ENCODE data around the gene HMCES.

Gene HMCES

GRCh38 chr3:129278439-129278965 lies at the start of gene HMCES:
Gene HMCES, plus strand, starts transcription at chr3:129278870. Its CDS starts 863 bp downstream, at chr3:129279733.
- DNase-seq (ENCODE audit: low spot score): peak; percentile 94

- no peak for DNase-seq (ENCODE audit: low spot score)
Observed at GRCh38 chr3:129228891-129229585, 49.6 kb upstream of the HMCES start.

GRCh38 chr3:129230311-129231019 lies 48.2 kb upstream of the HMCES start:
- DNase-seq (ENCODE audit: low spot score): no peak

GRCh38 chr3:129231331-129232119 lies 47.1 kb upstream of the HMCES start:
- DNase-seq (ENCODE audit: low spot score): no peak

- DNase-seq (ENCODE audit: low spot score): no peak
Observed at GRCh38 chr3:129233538-129233937, 45.1 kb upstream of the HMCES start.

GRCh38 chr3:129234441-129234840 lies 44.2 kb upstream of the HMCES start:
- DNase-seq (ENCODE audit: low spot score): no peak

- no peak for DNase-seq (ENCODE audit: low spot score)
Observed at GRCh38 chr3:129235344-129235917, 43.2 kb upstream of the HMCES start.

GRCh38 chr3:129238945-129239705 lies 39.5 kb upstream of the HMCES start:
- no peak for DNase-seq (ENCODE audit: low spot score)

- no peak for DNase-seq (ENCODE audit: low spot score)
Observed at GRCh38 chr3:129239991-129240390, 38.7 kb upstream of the HMCES start.

GRCh38 chr3:129240436-129240835 lies 38.2 kb upstream of the HMCES start:
- DNase-seq (ENCODE audit: low spot score): no peak

GRCh38 chr3:129245141-129245540 lies 33.5 kb upstream of the HMCES start:
- DNase-seq (ENCODE audit: low spot score): no peak

GRCh38 chr3:129245641-129246306 lies 32.9 kb upstream of the HMCES start:
- DNase-seq (ENCODE audit: low spot score): peak; percentile 91

- no peak for DNase-seq (ENCODE audit: low spot score)
Observed at GRCh38 chr3:129246636-129247035, 32.0 kb upstream of the HMCES start.

- no peak for DNase-seq (ENCODE audit: low spot score)
Observed at GRCh38 chr3:129248286-129248979, 30.2 kb upstream of the HMCES start.

- peak; percentile 96 for DNase-seq (ENCODE audit: low spot score)
Observed at GRCh38 chr3:129249284-129250065, 29.2 kb upstream of the HMCES start, which contains the start of gene COPG1. Gene COPG1, plus strand, starts transcription at chr3:129249606. Its CDS starts 104 bp downstream, at chr3:129249710.

- no peak for DNase-seq (ENCODE audit: low spot score)
Observed at GRCh38 chr3:129252748-129253147, 25.9 kb upstream of the HMCES start.

- no peak for DNase-seq (ENCODE audit: low spot score)
Observed at GRCh38 chr3:129254536-129255230, 24.0 kb upstream of the HMCES start.

GRCh38 chr3:129256270-129256669 lies 22.4 kb upstream of the HMCES start:
- DNase-seq (ENCODE audit: low spot score): no peak

- no peak for DNase-seq (ENCODE audit: low spot score)
Observed at GRCh38 chr3:129257609-129258008, 21.1 kb upstream of the HMCES start.
